ENCODE data around the gene MAPK8.

GRCh38 chr10:48400850-48401220 lies 94.4 kb downstream of the MAPK8 start:
- TF ChIP-seq POLR2AphosphoS5 (IDR thresholded peaks at IDR 0.05) (no peak), CTCF (IDR thresholded peaks at IDR 0.05) (no peak), POLR2A (IDR thresholded peaks at IDR 0.05) (no peak)

All from transverse colon (tissue), 4 donors.